ENCODE results near the gene OBSL1. TPM values are rescaled to one million over a fixed set of nuclear protein-coding genes. Genes with fewer than 3 reads are reported as not detected.

OBSL1 gene
- total and polyA plus RNA-seq, 10 of the 15 experiments (the other 5 are each of a cell fraction or from before 2014, with no cell fraction given) = 0.14 to 0.77 TPM; not detected in 8

GRCh38 chr2:219569041-219569440, 2.3 kb downstream of the OBSL1 start:
- Histone ChIP-seq H4K20me1 (ENCODE audit: control insufficient read depth, insufficient read depth) (no peaks in the 10 kb centered on the region), H3K4me3 (no peak overlapping the region), H3K79me2 (ENCODE audit: control insufficient read depth, insufficient read depth, low read length) (no peaks in the 10 kb centered on the region), H3K27me3 (replicated peaks in 1 of 2; ENCODE audit: control insufficient read depth in 2 of 2, insufficient read depth in 2 of 2, low read length in 1 of 2) (peaks cover 2 to 5% of the 10 kb centered on the region in 2 experiments; a peak in 3 of 4 replicates), H3K9ac (ENCODE audit: control insufficient read depth, insufficient read depth, low read length) (no peak overlapping the region), H3K27ac (ENCODE audit: control insufficient read depth, insufficient read depth) (no peak overlapping the region), H3K4me2 (ENCODE audit: control insufficient read depth, insufficient read depth) (no peak overlapping the region), H3K9me3 (replicated peaks; ENCODE audit: control insufficient read depth, insufficient read depth, low read length) (no peaks in the 10 kb centered on the region), H3K36me3 (ENCODE audit: control insufficient read depth in 2 of 2, insufficient read depth in 2 of 2, low read length in 1 of 2) (no peaks in the 10 kb centered on the region), H3K4me1 (ENCODE audit: control insufficient read depth, insufficient read depth, low read length) (no peaks in the 10 kb centered on the region), H2AFZ (ENCODE audit: control insufficient read depth, low read depth, low read length) (no peak overlapping the region)
- 33% methylated on average over 6 of the region's 6 CpGs for WGBS (ENCODE audit: insufficient coverage, insufficient replicate concordance, low lambda C conversion rate, missing lambda C conversion rate)
- FAIRE-seq (no peak), ATAC-seq (no peak), DNase-seq (ENCODE audit: low read depth, low spot score) (no peak)
- SMC1A ChIA-PET (ENCODE audit: uncharacterized antibody, unreplicated experiment) = no interaction called here
- CTCF ChIA-PET = interaction anchor here (0.6 kb wide), 1 partner anchor 184 kb away, joined by 3 read pairs; no protein-coding TSS in a partner anchor
- POLR2A ChIA-PET = no interaction called here
- intact Hi-C loops (cut with micrococcal nuclease; ENCODE audit: unreplicated experiment) (no loop called here), in situ Hi-C loops (cut with MboI) (no loop called here)
- no peak for TF ChIP-seq PML (IDR thresholded peaks at IDR 0.05; ENCODE audit: low read length)
- TF ChIP-seq RAD51 (IDR thresholded peaks at IDR 0.05) = no peak
- TF ChIP-seq ZNF217 (IDR thresholded peaks at IDR 0.05) = no peak
- RAD21 ChIA-PET (ENCODE audit: unreplicated experiment) = no interaction called here
- BruUV-seq (replicated peaks) = no TSS peak

DNA sequence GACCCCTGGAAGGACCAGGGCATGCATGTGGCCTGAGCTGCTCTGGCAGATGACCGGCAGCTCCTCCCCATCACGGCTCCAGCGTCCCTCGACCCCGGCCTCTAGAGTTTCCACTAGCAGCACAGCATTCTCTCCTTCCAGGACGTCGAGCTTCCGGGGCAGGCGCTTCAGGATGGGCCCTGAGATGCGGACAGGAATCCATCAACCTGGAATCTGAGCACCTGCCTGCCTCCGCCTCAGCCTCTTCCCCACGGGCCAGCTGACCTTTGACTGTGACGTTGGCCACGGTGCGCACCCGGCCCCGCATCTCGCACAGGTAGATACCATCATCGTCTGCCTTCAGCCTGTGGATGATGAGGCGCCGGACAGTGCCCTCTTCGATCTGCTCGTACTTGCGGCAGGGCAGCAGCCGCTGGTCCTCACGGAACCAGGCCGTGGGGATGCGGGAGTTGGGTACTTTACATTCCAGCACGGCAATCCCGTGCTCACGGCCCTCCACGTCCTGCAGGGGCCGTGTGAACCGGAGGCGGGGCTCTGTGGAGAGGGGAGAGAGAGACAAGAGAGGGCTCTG, 3.5 kb downstream of the OBSL1 start:
- TF ChIP-seq ASH2L (IDR thresholded peaks at IDR 0.05; ENCODE audit: borderline replicate concordance, low read depth) = no peak
- TF ChIP-seq NBN (IDR thresholded peaks at IDR 0.05) = no peak
- TF ChIP-seq NR2C1 (IDR thresholded peaks at IDR 0.05) = no peak
- no peak for TF ChIP-seq MYC (IDR thresholded peaks at IDR 0.05; ENCODE audit: insufficient read depth, insufficient read length, insufficient replicate concordance, low read length, severe bottlenecking)
- no peak for TF ChIP-seq SRF (IDR thresholded peaks at IDR 0.05; ENCODE audit: low read depth in 2 of 2, low read length in 2 of 2)
- no peak for TF ChIP-seq ZNF207 (IDR thresholded peaks at IDR 0.05; ENCODE audit: borderline replicate concordance)
- TF ChIP-seq HDAC2 (IDR thresholded peaks at IDR 0.05) = no peak
- TF ChIP-seq RUNX3 (IDR thresholded peaks at IDR 0.05; ENCODE audit: low read length) = no peak
- TF ChIP-seq STAT1 (conservative IDR thresholded peaks at IDR 0.05) = no peak
- TF ChIP-seq MXI1 (IDR thresholded peaks at IDR 0.05; ENCODE audit: low read depth, low read length) = no peak
- no peak for TF ChIP-seq ATF7 (IDR thresholded peaks at IDR 0.05; ENCODE audit: low read depth)
- no peak for TF ChIP-seq CBFB (IDR thresholded peaks at IDR 0.05; ENCODE audit: low read depth)
- no peak for TF ChIP-seq FOXM1 (IDR thresholded peaks at IDR 0.05; ENCODE audit: low read depth, low read length)
- in situ Hi-C loops (cut with MboI) = no loop called here
- Histone ChIP-seq H4K20me1 (ENCODE audit: control insufficient read depth, insufficient read depth) (no peaks in the 10 kb centered on the region), H3K27me3 (replicated peaks in 1 of 2; ENCODE audit: control insufficient read depth in 2 of 2, insufficient read depth in 2 of 2, low read length in 1 of 2) (peaks cover 2 to 5% of the 10 kb centered on the region in 2 experiments; a peak in 3 of 4 replicates), H3K4me2 (ENCODE audit: control insufficient read depth, insufficient read depth) (no peak overlapping the region), H3K36me3 (ENCODE audit: control insufficient read depth in 2 of 2, insufficient read depth in 2 of 2, low read length in 1 of 2) (no peaks in the 10 kb centered on the region), H2AFZ (ENCODE audit: control insufficient read depth, low read depth, low read length) (no peak overlapping the region), H3K9ac (ENCODE audit: control insufficient read depth, insufficient read depth, low read length) (no peak overlapping the region), H3K4me1 (ENCODE audit: control insufficient read depth, insufficient read depth, low read length) (no peaks in the 10 kb centered on the region), H3K27ac (ENCODE audit: control insufficient read depth, insufficient read depth) (no peak overlapping the region), H3K9me3 (replicated peaks; ENCODE audit: control insufficient read depth, insufficient read depth, low read length) (no peaks in the 10 kb centered on the region), H3K79me2 (ENCODE audit: control insufficient read depth, insufficient read depth, low read length) (no peaks in the 10 kb centered on the region), H3K4me3 (no peak overlapping the region)
- ChIA-PET SMC1A (ENCODE audit: uncharacterized antibody, unreplicated experiment) (no interaction called here), RAD21 (ENCODE audit: unreplicated experiment) (no interaction called here), CTCF (interaction anchor here (0.9 kb wide), 1 partner anchor 265 kb away, joined by 3 read pairs; no protein-coding TSS in a partner anchor), POLR2A (no interaction called here)
- ATAC-seq (no peak), FAIRE-seq (no peak), DNase-seq (ENCODE audit: low read depth, low spot score) (no peak)
- intact Hi-C loops (cut with micrococcal nuclease; ENCODE audit: unreplicated experiment) = no loop called here
- whole genome bisulfite sequencing (ENCODE audit: insufficient coverage, insufficient replicate concordance, low lambda C conversion rate, missing lambda C conversion rate) = 60% methylated on average over 35 of the region's 35 CpGs
- BruUV-seq (replicated peaks) = no TSS peak
